Panc1 (cell line): ENCODE data around the gene NAPA. TPM values are rescaled to one million over a fixed set of nuclear protein-coding genes. Genes with fewer than 3 reads are reported as not detected.

ENCODE experiments used
- ATAC-seq: fragments of 200-7000 bp; cut with Tn5 transposase; 2 replicates; pipeline ENCODE4 v1.9.1; 2020; ENCODE audit warnings: mild to moderate bottlenecking, moderate library complexity
- BruUV-seq: library from RNA; stranded (reverse); fragments of 400-500 nt; replicated peaks from 2 replicates; lab custom pipeline; 2021; lab: Mats Ljungman, UMichigan
- CTCF ChIA-PET: fragments of 300-600 bp; sonication (Branson Sonifier 250); formaldehyde crosslinking; loops from one replicate; lab custom pipeline; 2022; ENCODE audit warnings: antibody characterized with exemption; lab: Charles Lee
- POLR2A ChIA-PET: fragments of 300-600 bp; sonication (Branson Sonifier 250); formaldehyde crosslinking; loops from one replicate; lab custom pipeline; 2022; ENCODE audit warnings: antibody characterized with exemption; lab: Charles Lee
- DNase-seq: peaks from one replicate; pipeline ENCODE4 v3.0.0-alpha.2; 2010; ENCODE audit warnings: low read depth, low spot score
- H3K27ac ChIP-seq: 2 replicates; pipeline ENCODE4 v1.5.1; 2011; ENCODE audit warnings: mild to moderate bottlenecking, low read length, inconsistent platforms
- H3K27me3 ChIP-seq: fragments of 200-500 bp; sonication (Bioruptor generic); 2 replicates; pipeline ENCODE4 v1.6.0; 2014; ENCODE audit warnings: low read length, inconsistent platforms; ENCODE audit not compliant: control insufficient read depth, insufficient read depth
- H3K36me3 ChIP-seq: fragments of 200-500 bp; sonication (Bioruptor generic); 2 replicates; pipeline ENCODE4 v1.5.1; 2014; ENCODE audit warnings: inconsistent platforms, mild to moderate bottlenecking, low read length, moderate library complexity; ENCODE audit not compliant: control insufficient read depth, insufficient read depth
- H3K4me1 ChIP-seq: 2 replicates; pipeline ENCODE4 v1.5.1; 2011; ENCODE audit warnings: inconsistent platforms, mild to moderate bottlenecking, low read length, moderate library complexity; ENCODE audit not compliant: control insufficient read depth, insufficient read depth
- H3K4me3 ChIP-seq, 2 experiments: 2 replicates each; pipeline ENCODE4 v1.5.1; 2011 to 2012; ENCODE audit warnings: low read depth in 2 of 2, low read length in 2 of 2, mild to moderate bottlenecking in 2 of 2, inconsistent platforms in 1 of 2, moderate library complexity in 1 of 2
- H3K9me3 ChIP-seq: fragments of 200-500 bp; sonication (Bioruptor generic); 2 replicates; pipeline ENCODE4 v1.5.1; 2014; ENCODE audit warnings: low read depth, mild to moderate bottlenecking, inconsistent platforms, low read length, moderate library complexity; ENCODE audit not compliant: control insufficient read depth, insufficient read depth
- CTCF ChIP-seq: fragments of 450-650 bp; IDR thresholded peaks from 2 replicates; pipeline ENCODE4 v1.5.1; 2017; ENCODE audit warnings: mild to moderate bottlenecking
- POLR2AphosphoS5 ChIP-seq: IDR thresholded peaks from 2 replicates; pipeline ENCODE4 v1.6.1; 2012; ENCODE audit warnings: mild to moderate bottlenecking, low read depth, low read length, moderate library complexity
- SIN3A ChIP-seq: IDR thresholded peaks from 2 replicates; pipeline ENCODE4 v1.6.1; 2012; ENCODE audit warnings: low read depth, mild to moderate bottlenecking, low read length, moderate library complexity, borderline replicate concordance; ENCODE audit not compliant: insufficient read depth
- TCF7L2 ChIP-seq: IDR thresholded peaks from 2 replicates; pipeline ENCODE4 v1.6.1; 2011; ENCODE audit warnings: mild to moderate bottlenecking, low read depth, low read length, inconsistent platforms
- in situ Hi-C: cut with HindIII; loops from 2 replicates; pipeline ENCODE4 v1.10.0; 2016; ENCODE audit warnings: low sequenced_read_pairs, low pct_unique_long_range_greater_than_20kb
- intact Hi-C: fragments of 100-400 bp; cut with micrococcal nuclease; formaldehyde crosslinking; loops from one replicate; pipeline ENCODE4 v1.10.0; 2022; ENCODE audit not compliant: unreplicated experiment
- total RNA-seq: library from RNA; stranded (reverse); gene quantifications from one replicate; pipeline ENCODE4 v1.2.1, GENCODE V29; 2021; ENCODE audit not compliant: unreplicated experiment
- TF ChIP-seq, protein P1 (sequence below), 2 experiments: IDR thresholded peaks; 2 replicates each; pipeline ENCODE4 v1.6.1; 2011 to 2012; ENCODE audit warnings: low read depth in 2 of 2, control low read depth in 1 of 2, low read length in 1 of 2, mild to moderate bottlenecking in 1 of 2, moderate library complexity in 1 of 2; ENCODE audit not compliant: insufficient read depth in 1 of 2

NAPA gene
- total RNA-seq, 1 experiment from 2014 or later, result 71.0 TPM

GRCh38 chr19:47489072-47489914 lies 25.6 kb downstream of the NAPA start:
- no peak for TF ChIP-seq SIN3A
- TF ChIP-seq CTCF, result no peak
- no peak for TF ChIP-seq TCF7L2
- no peak for TF ChIP-seq POLR2AphosphoS5
- TF ChIP-seq, protein P1, sequence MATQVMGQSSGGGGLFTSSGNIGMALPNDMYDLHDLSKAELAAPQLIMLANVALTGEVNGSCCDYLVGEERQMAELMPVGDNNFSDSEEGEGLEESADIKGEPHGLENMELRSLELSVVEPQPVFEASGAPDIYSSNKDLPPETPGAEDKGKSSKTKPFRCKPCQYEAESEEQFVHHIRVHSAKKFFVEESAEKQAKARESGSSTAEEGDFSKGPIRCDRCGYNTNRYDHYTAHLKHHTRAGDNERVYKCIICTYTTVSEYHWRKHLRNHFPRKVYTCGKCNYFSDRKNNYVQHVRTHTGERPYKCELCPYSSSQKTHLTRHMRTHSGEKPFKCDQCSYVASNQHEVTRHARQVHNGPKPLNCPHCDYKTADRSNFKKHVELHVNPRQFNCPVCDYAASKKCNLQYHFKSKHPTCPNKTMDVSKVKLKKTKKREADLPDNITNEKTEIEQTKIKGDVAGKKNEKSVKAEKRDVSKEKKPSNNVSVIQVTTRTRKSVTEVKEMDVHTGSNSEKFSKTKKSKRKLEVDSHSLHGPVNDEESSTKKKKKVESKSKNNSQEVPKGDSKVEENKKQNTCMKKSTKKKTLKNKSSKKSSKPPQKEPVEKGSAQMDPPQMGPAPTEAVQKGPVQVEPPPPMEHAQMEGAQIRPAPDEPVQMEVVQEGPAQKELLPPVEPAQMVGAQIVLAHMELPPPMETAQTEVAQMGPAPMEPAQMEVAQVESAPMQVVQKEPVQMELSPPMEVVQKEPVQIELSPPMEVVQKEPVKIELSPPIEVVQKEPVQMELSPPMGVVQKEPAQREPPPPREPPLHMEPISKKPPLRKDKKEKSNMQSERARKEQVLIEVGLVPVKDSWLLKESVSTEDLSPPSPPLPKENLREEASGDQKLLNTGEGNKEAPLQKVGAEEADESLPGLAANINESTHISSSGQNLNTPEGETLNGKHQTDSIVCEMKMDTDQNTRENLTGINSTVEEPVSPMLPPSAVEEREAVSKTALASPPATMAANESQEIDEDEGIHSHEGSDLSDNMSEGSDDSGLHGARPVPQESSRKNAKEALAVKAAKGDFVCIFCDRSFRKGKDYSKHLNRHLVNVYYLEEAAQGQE (IDR thresholded peaks at IDR 0.05; ENCODE audit: insufficient read depth in 1 of 2, low read depth in 2 of 2, low read length in 1 of 2), result no peak
- CTCF ChIA-PET, result no interaction called here
- Histone ChIP-seq H3K4me3 (no peak overlapping the region), H3K27ac (no peak overlapping the region), H3K4me1 (peaks cover 5% of the 10 kb centered on the region), H3K9me3 (no peaks in the 10 kb centered on the region), H3K27me3 (no peaks in the 10 kb centered on the region), H3K36me3 (no peaks in the 10 kb centered on the region; the same call in 1 of the 2 replicates)
- POLR2A ChIA-PET, result no interaction called here
- no TSS peak for BruUV-seq
- no peak for ATAC-seq
- intact Hi-C loops, result no loop called here
- in situ Hi-C loops, result no loop called here
- DNase-seq, result no peak

- Histone ChIP-seq H3K27me3 (no peaks in the 10 kb centered on the region), H3K36me3 (no peaks in the 10 kb centered on the region; the same call in 1 of the 2 replicates), H3K4me1 (peaks cover 5% of the 10 kb centered on the region), H3K4me3 (no peak overlapping the region), H3K9me3 (no peaks in the 10 kb centered on the region), H3K27ac (no peak overlapping the region)
- ATAC-seq, result no peak
- no peak for DNase-seq
- CTCF ChIA-PET, result no interaction called here
- POLR2A ChIA-PET, result no interaction called here
- no TSS peak for BruUV-seq
- TF ChIP-seq POLR2AphosphoS5, result no peak
- TF ChIP-seq, protein P1 (IDR thresholded peaks at IDR 0.05; ENCODE audit: insufficient read depth in 1 of 2, low read depth in 2 of 2, low read length in 1 of 2), result no peak
- intact Hi-C loops (no loop called here), in situ Hi-C loops (no loop called here)
Measured at GRCh38 chr19:47487551-47488515, 27.0 kb downstream of the NAPA start.
